Gastroesophageal sphincter (tissue), 4 donors: ENCODE results near the gene MYD88. TPM values are rescaled to one million over a fixed set of nuclear protein-coding genes. Genes with fewer than 3 reads are reported as not detected.

Experiments used
- ATAC-seq: fragments of 150-250 bp; one replicate; pipeline ENCODE4 v1.9.1; 2016; ENCODE audit warnings: mild to moderate bottlenecking, moderate library complexity
- H3K27ac ChIP-seq, 4 donors: fragments of 200-600 bp; sonication (generic) in 3 of 4; 1 replicate in 3 of 4; 2 replicates in 1 of 4; pipeline ENCODE4 v1.5.1; 2016 to 2019
- H3K27me3 ChIP-seq: fragments of 200-600 bp; sonication (generic); one replicate; pipeline ENCODE4 v1.5.1; 2019
- H3K36me3 ChIP-seq, 2 donors: fragments of 200-600 bp; sonication (generic); one replicate each; pipeline ENCODE4 v1.5.1; 2019; ENCODE audit warnings: control low read depth in 1 of 2
- H3K4me1 ChIP-seq, 3 donors: fragments of 200-600 bp; sonication (generic); 1 replicate in 2 of 3; 2 replicates in 1 of 3; pipeline ENCODE4 v1.5.1; 2016 to 2019; ENCODE audit warnings: control low read depth in 2 of 3
- H3K4me3 ChIP-seq, 2 donors: fragments of 200-600 bp; sonication (generic); one replicate each; pipeline ENCODE4 v1.5.1; 2019; ENCODE audit warnings: mild to moderate bottlenecking in 1 of 2, moderate library complexity in 1 of 2
- H3K9me3 ChIP-seq, 3 donors: fragments of 200-600 bp; sonication (generic); one replicate each; pipeline ENCODE4 v1.5.1; 2017 to 2019; ENCODE audit warnings: control low read depth in 2 of 3
- EP300 ChIP-seq: sonication (generic); formaldehyde crosslinking; IDR thresholded peaks from one replicate; pipeline ENCODE4 v1.6.1; 2017; ENCODE audit warnings: antibody characterized with exemption, mild to moderate bottlenecking
- POLR2A ChIP-seq, 2 donors: fragments of 450-650 bp; IDR thresholded peaks; one replicate each; pipeline ENCODE4 v1.6.1; 2017; ENCODE audit warnings: antibody characterized with exemption in 2 of 2, mild to moderate bottlenecking in 2 of 2, moderate library complexity in 1 of 2
- POLR2AphosphoS5 ChIP-seq: sonication (generic); formaldehyde crosslinking; IDR thresholded peaks from one replicate; pipeline ENCODE4 v1.6.1; 2017; ENCODE audit warnings: antibody characterized with exemption
- WGBS, 2 donors: methylation state at CpG; one replicate each; pipeline ENCODE4 v1.1.5; 2018; ENCODE audit warnings: low coverage in 1 of 2; 5-methylcytosine and 5-hydroxymethylcytosine counted together
- total RNA-seq, 4 donors: library from RNA; depleted of rRNA; stranded (reverse); fragments of >200 nt; gene quantifications; one replicate each; pipeline ENCODE4 v1.1.0, GENCODE V29; 2016
- TF ChIP-seq, protein P1 (sequence below), 4 experiments: fragments of 200-600 bp in 2 of 4; fragments of 450-650 bp in 2 of 4; sonication (generic) in 1 of 4; IDR thresholded peaks; one replicate each; pipeline ENCODE4 v1.5.1; 2017 to 2019; ENCODE audit warnings: antibody characterized with exemption in 4 of 4, mild to moderate bottlenecking in 2 of 4, moderate library complexity in 2 of 4

The MYD88 gene
- total RNA-seq, 4 donors from 2014 or later: 18.5 to 36.8 (median 29.6) TPM

DNA sequence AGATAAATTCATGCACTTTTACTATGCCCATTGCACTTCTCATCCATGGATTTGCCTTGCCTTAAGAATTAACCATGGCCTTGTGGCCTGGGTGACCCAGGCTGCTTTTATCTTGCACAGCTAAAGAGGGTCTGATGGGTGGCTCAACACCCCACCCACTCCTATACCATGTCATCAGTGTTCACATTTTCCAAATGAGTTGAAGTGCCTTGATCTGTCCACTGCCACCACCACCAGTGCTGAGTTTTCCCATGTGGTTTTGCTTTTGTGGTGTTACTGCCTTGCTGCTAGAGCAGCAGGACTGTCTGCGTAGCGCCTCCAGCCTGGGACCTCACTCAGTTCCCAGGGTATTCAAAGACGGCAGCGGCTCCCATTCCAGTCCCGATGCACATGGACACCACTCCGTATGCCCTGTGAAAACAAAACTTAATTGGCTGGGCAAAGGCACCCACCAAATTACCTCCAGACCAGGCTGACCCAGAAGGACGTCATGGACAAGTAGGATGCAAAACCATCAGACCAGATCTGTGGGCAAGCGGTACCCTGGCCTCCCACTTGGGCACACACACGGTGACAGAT, 15.7 kb upstream of the MYD88 start:
- Histone ChIP-seq H3K27ac (no peak overlapping the region), H3K36me3 (peaks cover 0 to 85% of the 10 kb centered on the region in 2 donors), H3K9me3 (no peaks in the 10 kb centered on the region), H3K4me3 (no peak overlapping the region), H3K27me3 (no peaks in the 10 kb centered on the region), H3K4me1 (no peaks in the 10 kb centered on the region)
- 60% methylated on average over 1 of the region's 9 CpGs; no CpG with 5 or more reads in 1 of the 2 donors for WGBS, 2 donors
- no peak for TF ChIP-seq POLR2AphosphoS5
- no peak for TF ChIP-seq EP300
- TF ChIP-seq, protein P1, sequence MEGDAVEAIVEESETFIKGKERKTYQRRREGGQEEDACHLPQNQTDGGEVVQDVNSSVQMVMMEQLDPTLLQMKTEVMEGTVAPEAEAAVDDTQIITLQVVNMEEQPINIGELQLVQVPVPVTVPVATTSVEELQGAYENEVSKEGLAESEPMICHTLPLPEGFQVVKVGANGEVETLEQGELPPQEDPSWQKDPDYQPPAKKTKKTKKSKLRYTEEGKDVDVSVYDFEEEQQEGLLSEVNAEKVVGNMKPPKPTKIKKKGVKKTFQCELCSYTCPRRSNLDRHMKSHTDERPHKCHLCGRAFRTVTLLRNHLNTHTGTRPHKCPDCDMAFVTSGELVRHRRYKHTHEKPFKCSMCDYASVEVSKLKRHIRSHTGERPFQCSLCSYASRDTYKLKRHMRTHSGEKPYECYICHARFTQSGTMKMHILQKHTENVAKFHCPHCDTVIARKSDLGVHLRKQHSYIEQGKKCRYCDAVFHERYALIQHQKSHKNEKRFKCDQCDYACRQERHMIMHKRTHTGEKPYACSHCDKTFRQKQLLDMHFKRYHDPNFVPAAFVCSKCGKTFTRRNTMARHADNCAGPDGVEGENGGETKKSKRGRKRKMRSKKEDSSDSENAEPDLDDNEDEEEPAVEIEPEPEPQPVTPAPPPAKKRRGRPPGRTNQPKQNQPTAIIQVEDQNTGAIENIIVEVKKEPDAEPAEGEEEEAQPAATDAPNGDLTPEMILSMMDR (IDR thresholded peaks at IDR 0.05): no peak
- no peak for TF ChIP-seq POLR2A (IDR thresholded peaks at IDR 0.05)
- ATAC-seq: no peak

DNA sequence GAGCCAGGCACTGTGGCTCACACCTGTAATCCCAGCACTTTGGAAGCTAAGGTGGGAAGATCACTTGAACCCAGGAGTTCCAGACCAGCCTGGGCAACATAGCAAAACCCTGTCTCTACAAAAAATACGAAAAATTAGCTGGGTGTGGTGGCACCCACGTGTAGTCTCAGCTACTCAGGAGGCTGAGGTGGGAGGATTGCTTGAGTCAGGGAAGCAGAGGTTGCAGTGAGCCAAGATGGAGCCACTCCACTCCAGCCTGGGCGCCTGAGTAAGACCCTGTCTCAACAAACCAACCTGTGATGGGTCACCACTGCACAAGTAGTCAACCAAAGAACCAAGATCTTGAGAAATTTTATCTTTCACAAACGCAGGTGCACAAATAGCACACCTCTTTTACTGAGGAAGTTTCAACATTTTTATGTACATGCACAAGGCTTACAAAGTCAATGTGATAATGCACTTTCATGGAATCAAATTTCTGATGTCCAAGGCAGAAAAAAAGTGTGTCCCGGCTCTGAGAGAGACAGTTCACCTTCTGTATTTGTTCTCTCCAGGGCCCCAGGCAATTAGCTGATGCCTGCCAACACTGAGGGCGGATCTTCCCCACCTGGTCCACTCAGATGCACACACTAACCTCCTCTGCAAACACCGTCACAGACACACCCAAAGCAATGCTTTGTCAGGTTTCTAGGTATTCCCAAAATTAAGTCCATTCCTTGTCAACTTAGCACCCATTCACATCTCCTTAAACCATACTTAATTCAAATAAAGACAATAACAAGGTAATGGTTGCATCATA, 13.9 kb upstream of the MYD88 start:
- WGBS, 2 donors: 77 to 84% methylated on average over 5 to 6 of the region's 7 CpGs
- no peak for ATAC-seq
- TF ChIP-seq EP300: no peak

DNA sequence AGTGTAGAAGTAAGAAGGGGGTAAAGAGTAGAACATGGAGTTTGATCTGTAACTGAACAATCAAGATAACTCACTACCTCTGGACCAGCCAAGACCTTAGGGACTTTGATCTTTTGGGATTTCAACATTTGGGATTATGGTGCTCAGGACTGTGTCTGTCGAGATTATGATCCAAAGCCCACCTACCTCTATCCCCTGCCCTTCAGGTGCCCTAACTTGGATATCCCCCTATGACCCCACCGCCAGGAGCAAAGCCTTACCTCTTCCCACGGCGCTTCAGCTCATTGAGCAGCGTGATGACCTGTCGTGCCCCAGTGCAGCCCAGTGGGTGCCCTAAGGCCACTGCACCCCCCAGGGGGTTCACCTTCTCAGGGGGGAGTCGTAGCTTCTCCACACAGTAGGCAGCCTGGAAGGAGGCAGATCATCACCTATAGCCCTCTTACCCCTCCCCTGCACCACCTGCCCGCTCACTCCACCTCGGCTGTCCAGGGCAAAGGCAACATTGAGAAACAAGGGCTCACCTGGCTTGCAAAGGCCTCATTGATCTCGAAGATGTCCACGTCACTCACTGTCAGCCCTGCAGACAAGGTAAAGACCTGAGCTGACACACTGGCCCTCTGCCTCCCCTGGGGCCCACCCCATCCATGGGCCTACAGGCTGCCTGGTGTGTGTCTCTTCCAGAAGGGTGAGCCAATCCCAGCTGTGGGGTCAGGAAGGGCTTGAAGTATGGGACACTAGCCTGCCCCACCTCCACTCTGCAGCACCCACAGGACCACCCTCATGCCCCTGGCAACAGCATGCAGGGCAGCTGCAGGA, 12.9 kb upstream of the MYD88 start:
- Histone ChIP-seq H3K9me3 (no peaks in the 10 kb centered on the region), H3K27me3 (no peaks in the 10 kb centered on the region), H3K4me1 (no peaks in the 10 kb centered on the region), H3K4me3 (no peak overlapping the region), H3K27ac (no peak overlapping the region), H3K36me3 (peaks cover 0 to 100% of the 10 kb centered on the region in 2 donors)
- 100% methylated on average over 3 of the region's 11 CpGs; no CpG with 5 or more reads in 1 of the 2 donors for WGBS, 2 donors
- TF ChIP-seq, protein P1 (IDR thresholded peaks at IDR 0.05): no peak
- no peak for TF ChIP-seq POLR2A (IDR thresholded peaks at IDR 0.05)
- no peak for TF ChIP-seq POLR2AphosphoS5
- no peak for TF ChIP-seq EP300
- ATAC-seq: peak; percentile 11

More for the DNA sequence above, 13.9 kb upstream of the MYD88 start:
- no peaks in the 10 kb centered on the region for H3K9me3 ChIP-seq
- H3K4me3 ChIP-seq: no peak overlapping the region
- H3K4me1 ChIP-seq: no peaks in the 10 kb centered on the region
- no peak overlapping the region for H3K27ac ChIP-seq
- peaks cover 0 to 100% of the 10 kb centered on the region in 2 donors for H3K36me3 ChIP-seq
- no peaks in the 10 kb centered on the region for H3K27me3 ChIP-seq

DNA sequence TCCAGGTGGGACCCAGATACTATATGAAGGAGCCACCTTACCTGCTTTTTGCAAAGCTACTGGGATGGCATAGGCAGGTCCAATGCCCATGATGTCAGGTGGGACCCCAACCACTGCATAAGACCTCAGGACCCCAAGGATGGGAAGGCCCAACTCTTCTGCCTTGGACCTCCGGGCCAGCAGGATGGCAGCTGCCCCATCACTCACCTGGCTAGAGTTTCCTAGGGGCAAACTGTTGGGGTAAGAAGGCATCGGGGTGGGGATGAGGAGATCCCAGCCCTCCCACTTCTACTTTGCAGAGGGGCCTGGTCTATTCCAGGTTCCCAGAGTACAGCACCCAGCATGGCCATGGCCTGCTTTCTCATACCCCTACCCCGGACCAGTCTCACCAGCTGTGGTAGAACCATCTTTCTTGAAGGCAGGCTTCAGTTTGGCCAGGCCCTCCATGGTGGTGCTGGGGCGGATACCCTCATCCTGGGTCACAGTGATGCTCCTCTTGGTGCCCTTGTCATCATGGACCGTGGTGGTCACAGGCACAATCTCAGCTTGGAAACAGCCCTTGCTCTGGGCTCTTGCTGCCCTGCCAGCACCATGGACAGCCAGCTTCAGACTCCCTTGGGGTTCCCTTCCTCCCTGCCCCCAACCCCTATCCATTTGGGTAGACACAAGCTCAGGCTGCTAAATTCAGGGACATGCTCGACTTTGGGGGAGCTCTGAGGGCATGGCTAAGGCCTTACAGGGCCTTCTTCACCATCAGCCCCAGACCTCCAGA, 12.2 kb upstream of the MYD88 start:
- H3K27me3 ChIP-seq: no peaks in the 10 kb centered on the region
- H3K4me3 ChIP-seq: no peak overlapping the region
- no peak for ATAC-seq
- WGBS, 2 donors: 80% methylated on average over 1 of the region's 6 CpGs; no CpG with 5 or more reads in 1 of the 2 donors
- no peaks in the 10 kb centered on the region for H3K4me1 ChIP-seq
- no peaks in the 10 kb centered on the region for H3K9me3 ChIP-seq
- H3K27ac ChIP-seq: no peak overlapping the region
- peaks cover 0 to 100% of the 10 kb centered on the region in 2 donors for H3K36me3 ChIP-seq
- TF ChIP-seq POLR2A (IDR thresholded peaks at IDR 0.05) (no peak), EP300 (no peak), POLR2AphosphoS5 (no peak)
- TF ChIP-seq, protein P1 (IDR thresholded peaks at IDR 0.05): no peak
